Cardiac fibroblast (primary cell): ENCODE measurements around the gene DYNLRB1.

ENCODE experiments used
- DNase-seq, 2 donors: peaks; one replicate each; pipeline versions ENCODE4 v3.0.0 to v3.0.0-alpha.2; 2010; ENCODE audit warnings: low read depth in 2 of 2
- H3K4me3 ChIP-seq, 2 donors: replicated peaks in 1 of 2; 1 replicate in 1 of 2; 2 replicates in 1 of 2; pipeline ENCODE4 v1.5.1; 2011; ENCODE audit warnings: low read depth in 2 of 2, low read length in 2 of 2, mild to moderate bottlenecking in 2 of 2, moderate library complexity in 1 of 2
- TF ChIP-seq, protein P1 (sequence below): IDR thresholded peaks from one replicate; pipeline ENCODE4 v1.5.1; 2011; ENCODE audit warnings: low read depth, mild to moderate bottlenecking, low read length, inconsistent platforms

Gene DYNLRB1

DNA sequence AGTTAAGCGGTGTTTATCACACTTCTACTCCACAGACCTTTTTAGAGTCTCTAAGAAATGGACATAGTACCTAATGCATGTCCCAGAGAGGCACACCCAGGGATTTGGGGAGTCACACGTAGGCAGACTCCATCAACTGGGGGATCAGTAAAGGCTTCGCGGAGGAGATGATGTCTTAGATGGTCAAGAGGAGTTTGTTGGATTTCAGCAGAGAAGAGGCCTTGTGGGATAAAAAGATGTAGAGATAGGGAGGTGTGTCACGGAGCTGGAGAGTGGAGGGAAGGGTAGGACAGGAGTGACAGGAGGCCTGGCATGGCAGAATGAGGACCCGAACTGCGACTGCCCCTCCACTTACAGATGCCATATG is 9.1 kb downstream of the DYNLRB1 start:
- TF ChIP-seq, protein P1, sequence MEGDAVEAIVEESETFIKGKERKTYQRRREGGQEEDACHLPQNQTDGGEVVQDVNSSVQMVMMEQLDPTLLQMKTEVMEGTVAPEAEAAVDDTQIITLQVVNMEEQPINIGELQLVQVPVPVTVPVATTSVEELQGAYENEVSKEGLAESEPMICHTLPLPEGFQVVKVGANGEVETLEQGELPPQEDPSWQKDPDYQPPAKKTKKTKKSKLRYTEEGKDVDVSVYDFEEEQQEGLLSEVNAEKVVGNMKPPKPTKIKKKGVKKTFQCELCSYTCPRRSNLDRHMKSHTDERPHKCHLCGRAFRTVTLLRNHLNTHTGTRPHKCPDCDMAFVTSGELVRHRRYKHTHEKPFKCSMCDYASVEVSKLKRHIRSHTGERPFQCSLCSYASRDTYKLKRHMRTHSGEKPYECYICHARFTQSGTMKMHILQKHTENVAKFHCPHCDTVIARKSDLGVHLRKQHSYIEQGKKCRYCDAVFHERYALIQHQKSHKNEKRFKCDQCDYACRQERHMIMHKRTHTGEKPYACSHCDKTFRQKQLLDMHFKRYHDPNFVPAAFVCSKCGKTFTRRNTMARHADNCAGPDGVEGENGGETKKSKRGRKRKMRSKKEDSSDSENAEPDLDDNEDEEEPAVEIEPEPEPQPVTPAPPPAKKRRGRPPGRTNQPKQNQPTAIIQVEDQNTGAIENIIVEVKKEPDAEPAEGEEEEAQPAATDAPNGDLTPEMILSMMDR: no peak
- DNase-seq: no peak
- H3K4me3 ChIP-seq: no peak overlapping the region

DNA sequence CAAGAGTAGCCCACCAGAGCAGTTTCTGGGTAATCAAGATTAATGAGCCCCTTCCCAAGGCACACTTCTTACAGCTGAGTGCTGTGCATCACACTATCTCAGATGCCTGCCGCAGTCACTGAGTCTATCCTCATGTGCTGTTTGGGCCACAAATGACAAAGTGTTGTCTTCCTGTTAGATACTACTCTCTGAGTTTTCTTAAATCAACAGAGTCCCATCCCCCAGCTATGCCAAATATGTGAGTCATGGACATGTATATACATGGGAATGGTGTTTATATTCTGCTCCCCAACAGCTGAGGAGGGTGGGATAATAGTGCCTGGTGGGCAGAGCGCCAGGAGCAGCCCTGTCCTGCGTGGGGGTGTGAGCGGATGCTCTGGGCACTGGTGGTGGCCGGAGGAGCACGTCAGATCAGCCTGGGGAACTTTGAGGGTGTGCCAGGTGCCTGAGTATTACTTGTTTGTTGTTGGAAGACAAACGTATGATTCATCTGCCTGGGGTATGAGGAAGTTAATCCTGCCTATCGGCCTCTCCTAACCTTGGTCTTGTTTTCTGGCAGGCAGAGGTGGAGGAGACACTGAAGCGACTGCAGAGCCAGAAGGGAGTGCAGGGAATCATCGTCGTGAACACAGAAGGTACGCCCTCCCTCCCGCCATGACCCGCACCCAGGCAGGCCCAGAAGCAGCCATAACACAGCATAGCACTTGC is 9.6 kb downstream of the DYNLRB1 start:
- peak; percentile 97 to 99 for DNase-seq
- no peak overlapping the region for H3K4me3 ChIP-seq
- TF ChIP-seq, protein P1: no peak

DNA sequence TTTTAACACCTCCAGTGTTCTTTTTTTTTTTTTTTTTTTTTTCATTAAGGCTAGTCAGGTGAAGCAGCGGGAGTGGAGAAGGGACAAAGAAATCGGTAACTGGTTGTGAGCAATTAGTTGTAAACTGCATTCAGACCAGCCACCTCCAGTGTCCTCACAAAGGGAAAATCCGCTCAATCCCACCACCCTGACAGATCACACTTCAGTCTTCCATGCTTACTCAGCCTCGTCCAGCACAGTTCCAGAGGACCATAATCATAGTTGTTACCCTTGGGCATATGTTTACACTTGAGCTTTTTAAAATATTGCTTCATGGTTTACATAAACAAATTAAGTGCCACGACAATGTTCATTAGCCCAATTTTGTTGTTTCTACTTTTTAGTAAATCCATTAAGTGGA is 10.2 kb downstream of the DYNLRB1 start:
- TF ChIP-seq, protein P1: no peak
- no peak overlapping the region for H3K4me3 ChIP-seq
- DNase-seq: peak in 1 of 2 donors; percentile 9

DNA sequence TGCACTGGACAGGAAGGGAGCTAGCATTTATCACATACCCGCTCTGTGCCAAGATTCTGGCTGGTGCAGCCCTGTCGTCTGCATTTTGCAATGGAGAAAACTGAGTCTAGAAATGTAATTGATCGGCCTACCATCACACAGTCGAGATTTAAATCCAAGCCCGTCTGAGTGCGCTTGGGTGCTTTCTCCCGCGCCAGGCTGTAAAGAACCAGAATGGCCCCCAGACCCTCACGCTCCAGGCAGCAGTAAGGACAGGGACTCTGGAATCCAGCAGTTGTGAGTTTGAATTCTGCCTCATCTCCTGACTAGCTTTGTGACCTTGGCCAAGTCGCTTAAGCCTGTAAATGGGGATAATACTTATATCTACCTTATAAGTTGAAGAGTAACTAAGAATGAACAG is 10.8 kb downstream of the DYNLRB1 start:
- DNase-seq: no peak
- no peak overlapping the region for H3K4me3 ChIP-seq
- TF ChIP-seq, protein P1: no peak

- TF ChIP-seq, protein P1: no peak
- DNase-seq: peak in 1 of 2 donors; percentile 31
- no peak overlapping the region for H3K4me3 ChIP-seq
Measured at GRCh38 chr20:34528921-34529297, 12.7 kb downstream of the DYNLRB1 start.

GRCh38 chr20:34529742-34530141 is 13.5 kb downstream of the DYNLRB1 start:
- TF ChIP-seq, protein P1: no peak
- no peak overlapping the region for H3K4me3 ChIP-seq
- no peak for DNase-seq

DNA sequence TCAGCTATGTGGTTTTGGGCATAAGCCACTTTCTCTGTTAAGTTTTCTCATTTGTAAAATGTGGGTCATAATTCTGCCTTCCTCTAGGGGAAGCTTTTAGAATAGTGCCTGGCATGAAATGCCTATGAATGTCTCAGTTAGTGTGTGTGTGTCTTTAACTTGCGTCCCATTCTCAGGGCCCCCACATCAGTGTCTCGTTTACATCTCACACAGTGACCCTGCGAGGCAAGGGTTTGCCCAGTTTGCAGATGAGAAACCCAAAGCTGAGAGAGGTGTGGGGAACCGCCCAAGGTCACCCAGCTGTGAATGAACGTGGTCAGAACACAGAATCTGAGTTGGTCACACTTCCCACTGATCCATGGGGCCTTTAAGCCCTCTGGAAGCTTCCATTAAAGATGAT is 14.1 kb downstream of the DYNLRB1 start:
- TF ChIP-seq, protein P1: no peak
- H3K4me3 ChIP-seq: no peak overlapping the region
- DNase-seq: no peak
